ENCODE results near the gene ACIN1.

- TF ChIP-seq CTCF (IDR thresholded peaks at IDR 0.05) (no peak), POLR2A (IDR thresholded peaks at IDR 0.05) (no peak), EP300 (IDR thresholded peaks at IDR 0.05) (no peak), POLR2AphosphoS5 (IDR thresholded peaks at IDR 0.05) (no peak)
Measured at GRCh38 chr14:23130871-23131270, 35.9 kb upstream of the ACIN1 start.
